ENCODE measurements around the gene SNX1. TPM values are rescaled to one million over a fixed set of nuclear protein-coding genes. Genes with fewer than 3 reads are reported as not detected.
"Not testable (repeated sequence)": the region's sequence is repeated elsewhere in the genome, so short reads cannot be mapped to it uniquely, and the experiment has no call there.

SNX1 gene
- total RNA-seq, 1 donor from 2014 or later, result 87.7 TPM

DNA sequence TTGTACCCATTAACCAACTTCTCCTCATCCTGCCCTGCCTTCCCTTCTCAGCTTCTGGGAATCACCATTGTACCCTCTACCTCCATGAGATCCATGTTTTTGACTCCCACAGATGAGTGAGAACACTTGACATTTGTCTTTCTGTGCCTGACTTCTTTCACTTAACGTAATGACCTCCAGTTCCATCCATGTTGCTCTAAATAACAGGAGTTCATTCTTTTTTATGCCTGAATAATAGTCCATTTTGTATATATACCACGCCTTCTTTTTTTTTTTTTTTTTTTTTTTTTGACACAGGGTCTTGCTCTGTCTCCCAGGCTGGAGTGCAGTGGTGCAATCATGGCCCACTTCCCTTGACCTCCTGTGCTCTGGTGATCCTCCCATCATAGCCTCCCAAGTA lies 6.7 kb downstream of the SNX1 start:
- FAIRE-seq, result no peak
- Histone ChIP-seq H3K27me3 (ENCODE audit: insufficient read depth, low read length) (no peaks in the 10 kb centered on the region), H3K27ac (ENCODE audit: low read depth, low read length) (no peak overlapping the region), H3K4me3 (ENCODE audit: insufficient read depth, low read depth, low read length) (no peak overlapping the region), H2AFZ (ENCODE audit: low read depth, low read length) (no peak overlapping the region), H4K20me1 (ENCODE audit: insufficient read depth, low read length) (peaks cover 91% of the 10 kb centered on the region), H3K36me3 (ENCODE audit: insufficient read depth, low read length) (no peaks in the 10 kb centered on the region), H3K9ac (ENCODE audit: low read length) (no peak overlapping the region), H3K9me3 (ENCODE audit: insufficient read depth, low read depth, low read length) (no peaks in the 10 kb centered on the region), H3K4me2 (ENCODE audit: low read length) (no peak overlapping the region), H3K4me1 (ENCODE audit: insufficient read depth, low read length) (peaks cover 7% of the 10 kb centered on the region), H3K79me2 (ENCODE audit: insufficient read depth, low read length) (peaks cover 98% of the 10 kb centered on the region)
- TF ChIP-seq CTCF (IDR thresholded peaks at IDR 0.05; ENCODE audit: insufficient read depth, low read depth, low read length) (no peak), EZH2 (IDR thresholded peaks at IDR 0.05; ENCODE audit: insufficient read depth, low read length) (no peak)
- Mint-ChIP-seq H3K4me1 (ENCODE audit: low read depth, unreplicated experiment) (peaks cover 6% of the 10 kb centered on the region), H3K4me3 (ENCODE audit: unreplicated experiment) (no peak overlapping the region), H3K27me3 (ENCODE audit: low read depth, unreplicated experiment) (no peaks in the 10 kb centered on the region), H3K27ac (ENCODE audit: unreplicated experiment) (no peak overlapping the region), H3K36me3 (ENCODE audit: low read depth, unreplicated experiment) (no peaks in the 10 kb centered on the region), H3K9me3 (ENCODE audit: unreplicated experiment) (no peaks in the 10 kb centered on the region)
- no peak for DNase-seq (ENCODE audit: low read depth)

DNA sequence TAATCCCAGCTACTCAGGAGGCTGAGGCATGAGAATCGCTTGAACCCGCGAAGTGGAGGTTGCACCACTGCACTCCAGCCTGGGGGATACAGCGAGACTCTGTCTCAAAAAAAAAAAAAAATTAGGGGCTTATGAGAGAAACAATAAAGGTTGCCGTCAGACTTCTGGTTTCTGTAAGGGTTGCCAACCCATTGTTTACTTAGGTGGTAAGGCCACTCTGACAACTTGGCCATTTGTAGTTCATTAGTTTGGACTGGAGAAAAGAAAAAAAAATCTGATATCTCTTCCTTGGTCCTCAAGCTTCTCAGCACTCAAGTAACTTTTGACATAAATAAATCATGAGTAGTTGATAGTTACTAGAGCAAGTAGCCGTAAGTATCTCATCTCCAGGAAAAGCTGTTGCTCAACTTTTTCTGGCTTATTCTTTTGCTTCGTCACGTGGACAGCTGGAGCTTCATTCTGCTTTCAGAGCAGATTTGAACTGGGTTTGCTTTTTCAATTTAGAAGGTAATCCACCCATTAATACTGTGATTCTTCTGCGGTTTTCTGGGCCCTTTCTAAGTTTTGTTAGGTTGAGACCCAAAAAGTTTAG lies 9.4 kb downstream of the SNX1 start:
- no peak overlapping the region for H2AFZ ChIP-seq (ENCODE audit: low read depth, low read length)
- peaks cover 2% of the 10 kb centered on the region for H3K4me1 Mint-ChIP-seq (ENCODE audit: low read depth, unreplicated experiment)
- no peaks in the 10 kb centered on the region for H3K4me1 ChIP-seq (ENCODE audit: insufficient read depth, low read length)
- no peaks in the 10 kb centered on the region for H3K27me3 Mint-ChIP-seq (ENCODE audit: low read depth, unreplicated experiment)
- no peaks in the 10 kb centered on the region for H3K27me3 ChIP-seq (ENCODE audit: insufficient read depth, low read length)
- no peak overlapping the region for H3K4me2 ChIP-seq (ENCODE audit: low read length)
- no peaks in the 10 kb centered on the region for H3K36me3 ChIP-seq (ENCODE audit: insufficient read depth, low read length)
- H3K4me3 Mint-ChIP-seq (ENCODE audit: unreplicated experiment), result no peak overlapping the region
- DNase-seq (ENCODE audit: low read depth) (peak; percentile 19), FAIRE-seq (no peak)
- no peaks in the 10 kb centered on the region for H3K36me3 Mint-ChIP-seq (ENCODE audit: low read depth, unreplicated experiment)
- no peak overlapping the region for H3K9ac ChIP-seq (ENCODE audit: low read length)
- H3K27ac ChIP-seq (ENCODE audit: low read depth, low read length), result no peak overlapping the region
- peaks cover 88% of the 10 kb centered on the region for H4K20me1 ChIP-seq (ENCODE audit: insufficient read depth, low read length)
- H3K79me2 ChIP-seq (ENCODE audit: insufficient read depth, low read length), result peaks cover 96% of the 10 kb centered on the region
- no peak for TF ChIP-seq CTCF (IDR thresholded peaks at IDR 0.05; ENCODE audit: insufficient read depth, low read depth, low read length)
- no peak for TF ChIP-seq EZH2 (IDR thresholded peaks at IDR 0.05; ENCODE audit: insufficient read depth, low read length)
- no peaks in the 10 kb centered on the region for H3K9me3 Mint-ChIP-seq (ENCODE audit: unreplicated experiment)
- H3K4me3 ChIP-seq (ENCODE audit: insufficient read depth, low read depth, low read length), result no peak overlapping the region
- H3K9me3 ChIP-seq (ENCODE audit: insufficient read depth, low read depth, low read length), result no peaks in the 10 kb centered on the region
- H3K27ac Mint-ChIP-seq (ENCODE audit: unreplicated experiment), result no peak overlapping the region

DNA sequence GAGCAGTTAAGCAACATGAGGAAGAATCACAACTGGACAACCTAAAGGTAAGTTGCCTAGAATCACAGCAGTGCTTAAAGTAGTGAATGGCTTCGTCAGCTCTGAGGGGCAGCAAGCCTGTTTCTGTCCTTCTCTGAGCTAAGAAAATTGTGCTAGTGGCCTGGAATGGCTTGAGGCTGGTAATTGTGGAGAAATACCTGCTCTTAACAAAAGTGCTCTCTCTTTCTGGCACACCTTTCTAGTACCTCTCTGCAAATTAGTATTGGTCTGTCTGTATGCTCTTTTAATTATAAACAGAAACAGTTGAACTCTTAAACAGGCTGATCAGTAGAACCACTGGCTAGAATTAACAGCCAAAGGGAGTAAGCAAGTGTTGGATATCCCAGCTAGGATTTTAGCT lies 11.6 kb downstream of the SNX1 start:
- Histone ChIP-seq H3K27ac (ENCODE audit: low read depth, low read length) (no peak overlapping the region), H3K9ac (ENCODE audit: low read length) (no peak overlapping the region), H3K9me3 (ENCODE audit: insufficient read depth, low read depth, low read length) (no peaks in the 10 kb centered on the region), H3K4me2 (ENCODE audit: low read length) (no peak overlapping the region), H3K4me3 (ENCODE audit: insufficient read depth, low read depth, low read length) (no peak overlapping the region), H4K20me1 (ENCODE audit: insufficient read depth, low read length) (peaks cover 90% of the 10 kb centered on the region), H3K4me1 (ENCODE audit: insufficient read depth, low read length) (no peaks in the 10 kb centered on the region), H3K79me2 (ENCODE audit: insufficient read depth, low read length) (peaks cover 95% of the 10 kb centered on the region), H2AFZ (ENCODE audit: low read depth, low read length) (no peak overlapping the region), H3K36me3 (ENCODE audit: insufficient read depth, low read length) (no peaks in the 10 kb centered on the region), H3K27me3 (ENCODE audit: insufficient read depth, low read length) (no peaks in the 10 kb centered on the region)
- TF ChIP-seq CTCF (IDR thresholded peaks at IDR 0.05; ENCODE audit: insufficient read depth, low read depth, low read length) (no peak), EZH2 (IDR thresholded peaks at IDR 0.05; ENCODE audit: insufficient read depth, low read length) (no peak)
- no peaks in the 10 kb centered on the region for H3K27me3 Mint-ChIP-seq (ENCODE audit: low read depth, unreplicated experiment)
- peaks cover 14% of the 10 kb centered on the region for H3K4me1 Mint-ChIP-seq (ENCODE audit: low read depth, unreplicated experiment)
- no peaks in the 10 kb centered on the region for H3K36me3 Mint-ChIP-seq (ENCODE audit: low read depth, unreplicated experiment)
- FAIRE-seq, result no peak
- H3K27ac Mint-ChIP-seq (ENCODE audit: unreplicated experiment), result no peak overlapping the region
- DNase-seq (ENCODE audit: low read depth), result no peak
- H3K4me3 Mint-ChIP-seq (ENCODE audit: unreplicated experiment), result no peak overlapping the region
- H3K9me3 Mint-ChIP-seq (ENCODE audit: unreplicated experiment), result no peaks in the 10 kb centered on the region

DNA sequence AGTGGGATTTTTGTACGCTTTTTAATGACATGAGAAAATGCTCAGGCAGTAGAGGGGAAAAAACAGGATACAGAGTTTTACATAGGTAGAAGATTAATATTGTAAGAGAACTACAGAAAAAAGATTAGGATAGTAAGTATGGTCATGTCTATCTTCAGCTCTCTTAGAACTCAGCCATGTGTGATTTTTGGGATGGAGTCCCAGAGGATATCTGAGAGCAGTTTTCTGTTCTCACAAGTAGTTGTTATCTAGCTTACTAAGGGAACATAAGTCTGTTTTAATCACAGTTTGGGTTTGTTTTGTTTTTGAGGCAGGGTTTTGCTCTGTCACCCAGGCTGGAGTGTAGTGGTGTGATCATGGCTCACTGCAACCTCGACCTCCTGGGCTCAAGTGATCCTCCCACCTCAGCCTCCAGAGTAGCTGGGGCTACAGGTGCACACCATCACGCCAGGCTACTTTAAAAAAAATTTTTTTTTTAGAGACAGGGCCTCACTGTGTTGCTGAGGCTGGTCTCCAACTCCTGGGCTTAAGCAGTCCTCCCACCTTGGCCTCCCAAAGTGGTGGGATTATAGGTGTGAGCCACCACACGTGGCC lies 14.4 kb downstream of the SNX1 start:
- FAIRE-seq; H2AFZ ChIP-seq (ENCODE audit: low read depth, low read length); H3K9ac ChIP-seq (ENCODE audit: low read length); DNase-seq (ENCODE audit: low read depth); H3K27me3 Mint-ChIP-seq (ENCODE audit: low read depth, unreplicated experiment); H3K4me3 ChIP-seq (ENCODE audit: insufficient read depth, low read depth, low read length); H3K4me3 Mint-ChIP-seq (ENCODE audit: unreplicated experiment); H3K9me3 Mint-ChIP-seq (ENCODE audit: unreplicated experiment); H3K27ac ChIP-seq (ENCODE audit: low read depth, low read length); H3K27me3 ChIP-seq (ENCODE audit: insufficient read depth, low read length); H3K4me1 ChIP-seq (ENCODE audit: insufficient read depth, low read length); H3K9me3 ChIP-seq (ENCODE audit: insufficient read depth, low read depth, low read length); H3K27ac Mint-ChIP-seq (ENCODE audit: unreplicated experiment); H3K4me2 ChIP-seq (ENCODE audit: low read length): not testable (repeated sequence)
- Mint-ChIP-seq H3K4me1 (ENCODE audit: low read depth, unreplicated experiment) (peaks cover 28% of the 10 kb centered on the region), H3K36me3 (ENCODE audit: low read depth, unreplicated experiment) (peaks cover 14% of the 10 kb centered on the region)
- Histone ChIP-seq H3K79me2 (ENCODE audit: insufficient read depth, low read length) (peaks cover 76% of the 10 kb centered on the region), H3K36me3 (ENCODE audit: insufficient read depth, low read length) (peaks cover 16% of the 10 kb centered on the region), H4K20me1 (ENCODE audit: insufficient read depth, low read length) (peaks cover 75% of the 10 kb centered on the region)

Data from astrocyte (in vitro differentiated cells and primary cell).